ENCODE measurements around the gene SGMS2.

Gene SGMS2

GRCh38 chr4:107826421-107826980, 1.8 kb downstream of the SGMS2 start:
- peak overlapping the region in 5 of 21 experiments; percentile 91 to 98 (median 95) for H3K27ac ChIP-seq

GRCh38 chr4:107828315-107829090, 3.8 kb downstream of the SGMS2 start:
- H3K4me3 ChIP-seq, result no peak overlapping the region
- H3K27ac ChIP-seq, result no peak overlapping the region

More at GRCh38 chr4:107826421-107826980, 1.8 kb downstream of the SGMS2 start:
- peak overlapping the region in 2 of 7 experiments; percentile 79 to 82 for H3K4me3 ChIP-seq

GRCh38 chr4:107831140-107831539, 6.4 kb downstream of the SGMS2 start:
- no peak overlapping the region for H3K27ac ChIP-seq
- no peak overlapping the region for H3K4me3 ChIP-seq

- no peak overlapping the region for H3K27ac ChIP-seq
- H3K4me3 ChIP-seq, result no peak overlapping the region
Observed at GRCh38 chr4:107832275-107832807, 7.6 kb downstream of the SGMS2 start.

GRCh38 chr4:107834241-107834794, 9.6 kb downstream of the SGMS2 start:
- Histone ChIP-seq H3K4me3 (no peak overlapping the region), H3K27ac (no peak overlapping the region)

- H3K27ac ChIP-seq, result peak overlapping the region in 1 of 21 experiments; percentile 2
- no peak overlapping the region for H3K4me3 ChIP-seq
Observed at GRCh38 chr4:107835406-107835805, 10.7 kb downstream of the SGMS2 start.

- Histone ChIP-seq H3K4me3 (no peak overlapping the region), H3K27ac (peak overlapping the region in 15 of 21 experiments; percentile 14 to 70 (median 56))
Observed at GRCh38 chr4:107837317-107837716, 12.6 kb downstream of the SGMS2 start.

GRCh38 chr4:107837776-107838618, 13.3 kb downstream of the SGMS2 start:
- Histone ChIP-seq H3K4me3 (no peak overlapping the region), H3K27ac (peak overlapping the region in 16 of 21 experiments; percentile 11 to 70 (median 57))

- H3K27ac ChIP-seq, result peak overlapping the region in 17 of 21 experiments; percentile 2 to 70 (median 56)
Observed at GRCh38 chr4:107838861-107839565, 14.3 kb downstream of the SGMS2 start.

GRCh38 chr4:107843391-107843790, 18.7 kb downstream of the SGMS2 start:
- no peak overlapping the region for H3K27ac ChIP-seq
- H3K4me3 ChIP-seq, result no peak overlapping the region

More at GRCh38 chr4:107838861-107839565, 14.3 kb downstream of the SGMS2 start:
- H3K4me3 ChIP-seq, result no peak overlapping the region

GRCh38 chr4:107845681-107846080, 20.9 kb downstream of the SGMS2 start:
- H3K27ac ChIP-seq, result no peak overlapping the region
- H3K4me3 ChIP-seq, result no peak overlapping the region

GRCh38 chr4:107850438-107850837, 25.7 kb downstream of the SGMS2 start:
- no peak overlapping the region for H3K4me3 ChIP-seq
- H3K27ac ChIP-seq, result no peak overlapping the region

GRCh38 chr4:107853444-107854355, 29.0 kb downstream of the SGMS2 start:
- Histone ChIP-seq H3K4me3 (no peak overlapping the region), H3K27ac (peak overlapping the region in 8 of 21 experiments; percentile 3 to 56 (median 12))

- peak overlapping the region in 7 of 21 experiments; percentile 3 to 46 (median 13) for H3K27ac ChIP-seq
- H3K4me3 ChIP-seq, result no peak overlapping the region
Observed at GRCh38 chr4:107854356-107855022, 29.8 kb downstream of the SGMS2 start.

- Histone ChIP-seq H3K4me3 (no peak overlapping the region), H3K27ac (no peak overlapping the region)
Observed at GRCh38 chr4:107855723-107856122, 31.0 kb downstream of the SGMS2 start.

GRCh38 chr4:107856901-107857300, 32.2 kb downstream of the SGMS2 start:
- H3K27ac ChIP-seq, result no peak overlapping the region
- no peak overlapping the region for H3K4me3 ChIP-seq

- Histone ChIP-seq H3K27ac (no peak overlapping the region), H3K4me3 (no peak overlapping the region)
Observed at GRCh38 chr4:107857741-107858140, 33.0 kb downstream of the SGMS2 start.

All from skin epidermis (tissue), 12 donors.